Ascending aorta (tissue), 2 donors: ENCODE measurements around the gene SCN3A. TPM values are rescaled to one million over a fixed set of nuclear protein-coding genes. Genes with fewer than 3 reads are reported as not detected.

Source experiments
- DNase-seq, 2 donors: peaks; one replicate each; pipeline ENCODE4 v3.0.0-alpha.2; 2019; ENCODE audit warnings: low spot score in 2 of 2
- H3K27ac ChIP-seq, 2 donors: fragments of 200-600 bp; sonication (generic); one replicate each; pipeline ENCODE4 v1.5.1; 2016 to 2017; ENCODE audit warnings: mild to moderate bottlenecking in 1 of 2
- H3K27me3 ChIP-seq: fragments of 200-600 bp; sonication (generic); one replicate; pipeline ENCODE4 v1.5.1; 2017
- H3K36me3 ChIP-seq, 2 donors: fragments of 200-600 bp; sonication (generic); one replicate each; pipeline ENCODE4 v1.5.1; 2016
- H3K4me1 ChIP-seq, 2 donors: fragments of 200-600 bp; sonication (generic); one replicate each; pipeline ENCODE4 v1.5.1; 2016 to 2017; ENCODE audit warnings: mild to moderate bottlenecking in 1 of 2
- H3K4me3 ChIP-seq, 2 donors: fragments of 200-600 bp; sonication (generic); one replicate each; pipeline ENCODE4 v1.5.1; 2016 to 2017; ENCODE audit warnings: mild to moderate bottlenecking in 1 of 2
- H3K9me3 ChIP-seq, 2 donors: fragments of 200-600 bp; sonication (generic); one replicate each; pipeline ENCODE4 v1.5.1; 2016
- CTCF ChIP-seq, 3 experiments: fragments of 200-600 bp in 2 of 3; fragments of 450-650 bp in 1 of 3; sonication (generic) in 2 of 3; IDR thresholded peaks; one replicate each; pipeline ENCODE4 v1.5.1; 2016 to 2019; ENCODE audit warnings: antibody characterized with exemption in 3 of 3, mild to moderate bottlenecking in 1 of 3, moderate library complexity in 1 of 3
- intact Hi-C: fragments of 100-400 bp; cut with DNase I; formaldehyde crosslinking; loops from one replicate; pipeline ENCODE4 v1.15.1; 2023
- total RNA-seq: library from RNA; depleted of rRNA; stranded (reverse); fragments of >200 nt; gene quantifications from one replicate; pipeline ENCODE4 v1.1.0, GENCODE V29; 2016

The SCN3A gene
- total RNA-seq, 1 donor from 2014 or later = 1.4 TPM

DNA sequence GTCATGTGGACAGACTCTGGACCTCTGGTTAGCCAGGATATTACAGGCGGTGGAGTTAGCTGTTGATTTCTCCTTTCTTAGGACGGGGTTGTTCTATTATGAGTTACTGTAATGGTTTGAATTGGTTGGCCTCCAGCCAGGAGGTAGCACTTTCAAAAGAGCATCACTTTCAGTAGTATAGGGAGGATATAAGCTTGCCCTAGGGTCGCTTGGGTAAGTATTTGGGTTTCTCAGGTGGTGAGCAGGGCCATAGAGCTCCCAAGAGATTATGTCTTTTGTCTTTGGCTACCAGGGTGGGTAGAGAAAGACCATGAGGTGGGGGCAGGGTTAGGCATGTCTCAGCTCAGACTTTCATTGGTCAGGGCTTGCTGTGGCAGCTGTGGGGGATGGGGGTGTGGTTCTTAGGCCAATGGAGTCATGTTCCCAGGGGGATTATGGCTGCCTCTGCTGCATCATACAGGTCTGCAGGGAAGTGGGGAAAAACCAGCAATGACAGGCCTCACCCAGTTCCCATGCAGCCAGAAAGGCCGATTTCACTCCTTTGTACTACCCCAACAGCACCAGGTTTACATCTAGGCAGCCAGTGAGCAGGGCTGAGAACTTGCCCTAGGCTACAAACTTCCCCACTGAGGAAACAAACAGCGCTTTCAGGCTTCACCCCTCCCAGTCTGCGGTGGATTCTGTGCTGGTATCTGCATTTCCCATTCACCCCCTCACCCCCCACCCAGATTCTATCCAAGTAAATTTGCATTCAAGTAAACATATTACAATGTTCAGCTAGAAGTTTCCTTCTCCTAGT is 159.1 kb downstream of the SCN3A start:
- H3K4me1 ChIP-seq = no peaks in the 10 kb centered on the region

More for the DNA sequence above, 159.1 kb downstream of the SCN3A start:
- Histone ChIP-seq H3K27ac (no peak overlapping the region), H3K27me3 (no peaks in the 10 kb centered on the region), H3K9me3 (no peaks in the 10 kb centered on the region), H3K36me3 (no peaks in the 10 kb centered on the region), H3K4me3 (no peak overlapping the region)
- no peak for DNase-seq
- no peak for TF ChIP-seq CTCF (IDR thresholded peaks at IDR 0.05)
- intact Hi-C loops = no loop called here

Other genes with a start within 250 kb of the SCN3A start
- gene SLC38A11, start 248.5 kb downstream of the SCN3A start, total RNA-seq = not detected
- 0.53 TPM for gene SCN2A, start 35.4 kb upstream of the SCN3A start, total RNA-seq